ENCODE data around the gene TARS1. TPM values are rescaled to one million over a fixed set of nuclear protein-coding genes. Genes with fewer than 3 reads are reported as not detected.

The TARS1 gene
- total and polyA plus RNA-seq, 2 of the 13 experiments (the other 11 are each of a cell fraction or from before 2014, with no cell fraction given), result 77.0 to 184 TPM

DNA sequence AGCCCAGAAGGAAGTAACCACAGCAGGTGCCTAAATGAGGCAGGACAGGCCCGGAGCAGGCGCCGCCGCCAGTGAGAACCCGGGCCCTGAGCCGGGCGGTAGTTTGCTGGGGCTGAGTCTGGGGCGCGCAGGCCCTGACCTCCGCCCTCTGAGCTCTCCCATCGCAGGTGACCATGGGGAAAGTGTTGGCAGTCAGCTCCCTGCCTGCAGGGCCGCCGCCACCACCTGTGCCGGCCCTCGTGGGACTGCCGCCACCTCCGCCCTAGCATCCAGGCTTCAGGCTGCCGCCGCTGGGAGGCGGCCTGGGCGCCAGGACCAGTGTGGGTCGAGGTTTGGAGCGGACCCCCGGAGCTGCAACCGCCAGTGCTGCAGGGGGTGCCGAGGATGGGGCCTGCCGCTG is 61.1 kb downstream of the TARS1 start (continued):
- TF ChIP-seq ZNF224 (CRISPR knock-in tag; IDR thresholded peaks at IDR 0.05), result no peak

DNA sequence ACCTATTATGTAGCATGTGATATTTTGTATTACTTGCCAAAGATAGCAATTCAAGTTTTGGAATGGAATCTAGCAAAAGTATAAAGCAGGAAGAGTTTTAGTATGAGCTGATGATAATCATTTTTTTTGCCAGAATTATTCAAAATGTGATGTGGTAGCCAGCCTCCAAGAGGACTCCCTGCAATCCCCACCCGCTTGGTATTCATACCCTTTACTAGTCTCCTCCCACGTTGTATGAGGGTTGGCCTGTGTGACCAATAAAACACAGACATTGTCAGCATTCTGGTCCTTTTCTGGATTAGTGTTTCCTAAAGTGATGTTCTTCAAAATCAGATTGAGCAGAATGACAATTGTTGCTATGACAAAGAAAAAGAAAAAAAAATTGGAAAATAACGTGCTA is 63.8 kb downstream of the TARS1 start:
- Histone ChIP-seq H3K36me3 (replicated peaks in 1 of 2; ENCODE audit: control insufficient read depth in 1 of 2, insufficient read depth in 2 of 2, low read length in 2 of 2) (no peaks in the 10 kb centered on the region), H4K20me1 (ENCODE audit: insufficient read depth, low read length) (no peaks in the 10 kb centered on the region), H3K27me3 (ENCODE audit: control insufficient read depth in 1 of 2, insufficient read depth in 2 of 2, low read length in 2 of 2) (no peaks in the 10 kb centered on the region), H3K4me2 (ENCODE audit: low read depth, low read length) (no peak overlapping the region), H3K79me2 (ENCODE audit: insufficient read depth, low read length) (no peaks in the 10 kb centered on the region), H2AFZ (ENCODE audit: low read length) (no peak overlapping the region), H3K9ac (ENCODE audit: insufficient read depth, low read depth, low read length) (no peak overlapping the region), H3K9me3 (ENCODE audit: low read length) (no peaks in the 10 kb centered on the region), H3K27ac (ENCODE audit: extremely low read length, insufficient read depth, low read length) (no peak overlapping the region), H3K4me1 (ENCODE audit: insufficient read depth, low read length) (no peaks in the 10 kb centered on the region; the same call in 1 of the 2 replicates), H3K4me3 (replicated peaks in 1 of 3; ENCODE audit: insufficient read depth in 1 of 3, low read depth in 2 of 3, low read length in 3 of 3) (no peak overlapping the region)
- no peak for DNase-seq (ENCODE audit: low spot score)
- TF ChIP-seq, protein P1, sequence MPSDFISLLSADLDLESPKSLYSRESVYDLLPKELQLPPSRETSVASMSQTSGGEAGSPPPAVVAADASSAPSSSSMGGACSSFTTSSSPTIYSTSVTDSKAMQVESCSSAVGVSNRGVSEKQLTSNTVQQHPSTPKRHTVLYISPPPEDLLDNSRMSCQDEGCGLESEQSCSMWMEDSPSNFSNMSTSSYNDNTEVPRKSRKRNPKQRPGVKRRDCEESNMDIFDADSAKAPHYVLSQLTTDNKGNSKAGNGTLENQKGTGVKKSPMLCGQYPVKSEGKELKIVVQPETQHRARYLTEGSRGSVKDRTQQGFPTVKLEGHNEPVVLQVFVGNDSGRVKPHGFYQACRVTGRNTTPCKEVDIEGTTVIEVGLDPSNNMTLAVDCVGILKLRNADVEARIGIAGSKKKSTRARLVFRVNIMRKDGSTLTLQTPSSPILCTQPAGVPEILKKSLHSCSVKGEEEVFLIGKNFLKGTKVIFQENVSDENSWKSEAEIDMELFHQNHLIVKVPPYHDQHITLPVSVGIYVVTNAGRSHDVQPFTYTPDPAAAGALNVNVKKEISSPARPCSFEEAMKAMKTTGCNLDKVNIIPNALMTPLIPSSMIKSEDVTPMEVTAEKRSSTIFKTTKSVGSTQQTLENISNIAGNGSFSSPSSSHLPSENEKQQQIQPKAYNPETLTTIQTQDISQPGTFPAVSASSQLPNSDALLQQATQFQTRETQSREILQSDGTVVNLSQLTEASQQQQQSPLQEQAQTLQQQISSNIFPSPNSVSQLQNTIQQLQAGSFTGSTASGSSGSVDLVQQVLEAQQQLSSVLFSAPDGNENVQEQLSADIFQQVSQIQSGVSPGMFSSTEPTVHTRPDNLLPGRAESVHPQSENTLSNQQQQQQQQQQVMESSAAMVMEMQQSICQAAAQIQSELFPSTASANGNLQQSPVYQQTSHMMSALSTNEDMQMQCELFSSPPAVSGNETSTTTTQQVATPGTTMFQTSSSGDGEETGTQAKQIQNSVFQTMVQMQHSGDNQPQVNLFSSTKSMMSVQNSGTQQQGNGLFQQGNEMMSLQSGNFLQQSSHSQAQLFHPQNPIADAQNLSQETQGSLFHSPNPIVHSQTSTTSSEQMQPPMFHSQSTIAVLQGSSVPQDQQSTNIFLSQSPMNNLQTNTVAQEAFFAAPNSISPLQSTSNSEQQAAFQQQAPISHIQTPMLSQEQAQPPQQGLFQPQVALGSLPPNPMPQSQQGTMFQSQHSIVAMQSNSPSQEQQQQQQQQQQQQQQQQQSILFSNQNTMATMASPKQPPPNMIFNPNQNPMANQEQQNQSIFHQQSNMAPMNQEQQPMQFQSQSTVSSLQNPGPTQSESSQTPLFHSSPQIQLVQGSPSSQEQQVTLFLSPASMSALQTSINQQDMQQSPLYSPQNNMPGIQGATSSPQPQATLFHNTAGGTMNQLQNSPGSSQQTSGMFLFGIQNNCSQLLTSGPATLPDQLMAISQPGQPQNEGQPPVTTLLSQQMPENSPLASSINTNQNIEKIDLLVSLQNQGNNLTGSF (CRISPR knock-in tag; IDR thresholded peaks at IDR 0.05), result no peak
- TF ChIP-seq, protein P2, sequence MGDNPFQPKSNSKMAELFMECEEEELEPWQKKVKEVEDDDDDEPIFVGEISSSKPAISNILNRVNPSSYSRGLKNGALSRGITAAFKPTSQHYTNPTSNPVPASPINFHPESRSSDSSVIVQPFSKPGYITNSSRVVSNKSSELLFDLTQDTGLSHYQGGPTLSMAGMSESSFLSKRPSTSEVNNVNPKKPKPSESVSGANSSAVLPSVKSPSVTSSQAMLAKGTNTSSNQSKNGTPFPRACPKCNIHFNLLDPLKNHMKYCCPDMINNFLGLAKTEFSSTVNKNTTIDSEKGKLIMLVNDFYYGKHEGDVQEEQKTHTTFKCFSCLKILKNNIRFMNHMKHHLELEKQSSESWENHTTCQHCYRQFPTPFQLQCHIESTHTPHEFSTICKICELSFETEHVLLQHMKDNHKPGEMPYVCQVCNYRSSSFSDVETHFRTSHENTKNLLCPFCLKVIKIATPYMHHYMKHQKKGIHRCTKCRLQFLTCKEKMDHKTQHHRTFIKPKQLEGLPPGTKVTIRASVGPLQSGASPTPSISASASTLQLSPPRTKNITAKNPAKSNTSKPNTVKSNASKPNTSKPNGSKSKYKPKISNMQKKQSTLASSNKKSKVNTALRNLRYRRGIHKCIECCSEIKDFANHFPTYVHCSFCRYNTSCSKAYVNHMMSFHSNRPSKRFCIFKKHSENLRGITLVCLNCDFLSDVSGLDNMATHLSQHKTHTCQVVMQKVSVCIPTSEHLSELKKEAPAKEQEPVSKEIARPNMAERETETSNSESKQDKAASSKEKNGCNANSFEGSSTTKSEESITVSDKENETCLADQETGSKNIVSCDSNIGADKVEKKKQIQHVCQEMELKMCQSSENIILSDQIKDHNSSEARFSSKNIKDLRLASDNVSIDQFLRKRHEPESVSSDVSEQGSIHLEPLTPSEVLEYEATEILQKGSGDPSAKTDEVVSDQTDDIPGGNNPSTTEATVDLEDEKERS (CRISPR knock-in tag; IDR thresholded peaks at IDR 0.05), result no peak
- TF ChIP-seq, protein P3, sequence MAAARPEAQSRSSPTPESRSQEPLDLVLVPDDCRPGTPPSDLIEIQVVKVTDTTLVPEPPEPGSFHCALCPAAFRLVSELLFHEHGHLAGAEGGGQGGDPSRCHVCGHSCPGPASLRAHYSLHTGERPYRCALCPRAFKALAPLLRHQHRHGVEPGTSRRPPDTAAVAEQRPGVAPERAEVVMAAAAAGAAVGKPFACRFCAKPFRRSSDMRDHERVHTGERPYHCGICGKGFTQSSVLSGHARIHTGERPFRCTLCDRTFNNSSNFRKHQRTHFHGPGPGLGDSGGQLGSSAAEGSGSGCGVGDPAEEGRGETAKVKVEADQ (CRISPR knock-in tag; IDR thresholded peaks at IDR 0.05; ENCODE audit: borderline replicate concordance), result no peak
- TF ChIP-seq ZNF629 (CRISPR knock-in tag; conservative IDR thresholded peaks at IDR 0.05), result no peak
- no peak for TF ChIP-seq ZNF556 (CRISPR knock-in tag; IDR thresholded peaks at IDR 0.05; ENCODE audit: borderline replicate concordance)
- TF ChIP-seq KDM2A (CRISPR knock-in tag; IDR thresholded peaks at IDR 0.05; ENCODE audit: borderline replicate concordance, low read depth), result no peak
- no peak for TF ChIP-seq REXO4 (CRISPR knock-in tag; IDR thresholded peaks at IDR 0.05; ENCODE audit: borderline replicate concordance)
- whole genome bisulfite sequencing (ENCODE audit: low lambda C conversion rate), result 40% methylated on average over 3 of the region's 3 CpGs
- no peak for FAIRE-seq
- in situ Hi-C loops (cut with HindIII; ENCODE audit: extremely low pct_ligation_motif_present, low pct_unique_long_range_greater_than_20kb), result no loop called here
- no peak for ATAC-seq
- CTCF ChIA-PET (ENCODE audit: low intra/inter-chr PET ratio, low total read pairs), result no interaction called here
- BruUV-seq (replicated peaks), result no TSS peak
- POLR2A ChIA-PET, result no interaction called here
- intact Hi-C loops (cut with micrococcal nuclease; ENCODE audit: unreplicated experiment), result no loop called here
